GM18519 (cell line): ENCODE results near the gene MAP3K5.

Experiments
- ATAC-seq: cut with Tn5 transposase; IDR thresholded peaks from one replicate; pipeline ENCODE4 v1.9.1; 2021; ENCODE audit warnings: mild to moderate bottlenecking, moderate library complexity; ENCODE audit not compliant: unreplicated experiment, low FRiP score

MAP3K5 gene

GRCh38 chr6:136525586-136526195 is 266.6 kb downstream of the MAP3K5 start:
- no peak for ATAC-seq

- no peak for ATAC-seq
Observed at GRCh38 chr6:136524936-136525413, 267.3 kb downstream of the MAP3K5 start.

- no peak for ATAC-seq
Observed at GRCh38 chr6:136524339-136524935, 267.8 kb downstream of the MAP3K5 start.

GRCh38 chr6:136523196-136523595 is 269.1 kb downstream of the MAP3K5 start:
- ATAC-seq = no peak

GRCh38 chr6:136522636-136523035 is 269.6 kb downstream of the MAP3K5 start:
- no peak for ATAC-seq

- ATAC-seq = no peak
Observed at GRCh38 chr6:136521911-136522310, 270.4 kb downstream of the MAP3K5 start.

- ATAC-seq = no peak
Observed at GRCh38 chr6:136521427-136521826, 270.9 kb downstream of the MAP3K5 start.

- ATAC-seq = no peak
Observed at GRCh38 chr6:136520517-136520916, 271.8 kb downstream of the MAP3K5 start.

GRCh38 chr6:136517582-136517981 is 274.7 kb downstream of the MAP3K5 start:
- no peak for ATAC-seq

- no peak for ATAC-seq
Observed at GRCh38 chr6:136517002-136517401, 275.3 kb downstream of the MAP3K5 start.

GRCh38 chr6:136514591-136514990 is 277.7 kb downstream of the MAP3K5 start:
- no peak for ATAC-seq

- ATAC-seq = no peak
Observed at GRCh38 chr6:136511926-136512325, 280.4 kb downstream of the MAP3K5 start.

GRCh38 chr6:136511397-136511796 is 280.9 kb downstream of the MAP3K5 start:
- no peak for ATAC-seq

GRCh38 chr6:136510782-136511181 is 281.5 kb downstream of the MAP3K5 start:
- ATAC-seq = no peak

GRCh38 chr6:136510299-136510698 is 282.0 kb downstream of the MAP3K5 start:
- ATAC-seq = no peak

- ATAC-seq = no peak
Observed at GRCh38 chr6:136508725-136509392, 283.4 kb downstream of the MAP3K5 start.
